Muscle layer of duodenum (tissue), 2 donors: Measurements from ENCODE around the gene PDE11A.

Experiments used
- H3K27ac ChIP-seq: one replicate; pipeline ENCODE4 v1.7.0; 2013; ENCODE audit warnings: mild to moderate bottlenecking, low read length
- H3K27me3 ChIP-seq: one replicate; pipeline ENCODE4 v1.7.0; 2013; ENCODE audit warnings: low read depth, mild to moderate bottlenecking, control low read depth, low read length
- H3K36me3 ChIP-seq, 2 donors: one replicate each; pipeline ENCODE4 v1.7.0; 2013; ENCODE audit warnings: low read length in 2 of 2, control low read depth in 1 of 2, mild to moderate bottlenecking in 1 of 2; ENCODE audit not compliant: insufficient read depth in 2 of 2, control insufficient read depth in 1 of 2
- H3K4me1 ChIP-seq, 2 donors: one replicate each; pipeline ENCODE4 v1.7.0; 2013; ENCODE audit warnings: low read length in 2 of 2, mild to moderate bottlenecking in 2 of 2, control low read depth in 1 of 2, moderate library complexity in 1 of 2; ENCODE audit not compliant: insufficient read depth in 2 of 2, control insufficient read depth in 1 of 2
- H3K4me3 ChIP-seq, 2 donors: one replicate each; pipeline ENCODE4 v1.7.0; 2013; ENCODE audit warnings: low read length in 2 of 2, low read depth in 1 of 2, mild to moderate bottlenecking in 1 of 2
- H3K9me3 ChIP-seq, 2 donors: one replicate each; pipeline ENCODE4 v1.7.0; 2013; ENCODE audit warnings: low read length in 2 of 2, control low read depth in 1 of 2, mild to moderate bottlenecking in 1 of 2; ENCODE audit not compliant: control insufficient read depth in 1 of 2
- donor health status: healthy.

The PDE11A gene

GRCh38 chr2:177914247-177914646, 158.3 kb downstream of the PDE11A start:
- Histone ChIP-seq H3K36me3 (no peaks in the 10 kb centered on the region), H3K4me3 (no peak overlapping the region), H3K9me3 (no peaks in the 10 kb centered on the region), H3K4me1 (no peaks in the 10 kb centered on the region), H3K27ac (no peak overlapping the region), H3K27me3 (no peaks in the 10 kb centered on the region)

DNA sequence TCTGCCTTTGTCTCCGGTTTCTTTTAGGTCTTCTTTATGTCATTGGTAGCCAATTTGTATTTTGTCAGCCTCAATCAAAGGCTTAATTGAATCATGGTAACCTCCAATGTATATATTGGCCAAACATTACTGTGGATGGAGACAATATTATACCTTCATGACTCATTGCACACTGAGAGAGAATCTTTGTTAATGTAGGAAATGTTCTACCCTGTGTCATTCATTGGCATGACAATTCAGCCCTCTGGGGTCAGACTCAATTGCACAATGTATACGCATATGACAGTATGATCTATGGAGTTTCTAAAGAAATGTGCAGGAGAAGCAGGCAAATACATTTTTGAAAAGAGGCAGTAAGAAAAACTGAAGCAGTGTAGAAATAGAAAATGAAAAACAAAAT, 162.6 kb downstream of the PDE11A start:
- no peak overlapping the region for H3K27ac ChIP-seq
- no peak overlapping the region for H3K4me3 ChIP-seq
- H3K9me3 ChIP-seq = no peaks in the 10 kb centered on the region
- no peaks in the 10 kb centered on the region for H3K36me3 ChIP-seq
- no peaks in the 10 kb centered on the region for H3K27me3 ChIP-seq
- H3K4me1 ChIP-seq = no peaks in the 10 kb centered on the region

DNA sequence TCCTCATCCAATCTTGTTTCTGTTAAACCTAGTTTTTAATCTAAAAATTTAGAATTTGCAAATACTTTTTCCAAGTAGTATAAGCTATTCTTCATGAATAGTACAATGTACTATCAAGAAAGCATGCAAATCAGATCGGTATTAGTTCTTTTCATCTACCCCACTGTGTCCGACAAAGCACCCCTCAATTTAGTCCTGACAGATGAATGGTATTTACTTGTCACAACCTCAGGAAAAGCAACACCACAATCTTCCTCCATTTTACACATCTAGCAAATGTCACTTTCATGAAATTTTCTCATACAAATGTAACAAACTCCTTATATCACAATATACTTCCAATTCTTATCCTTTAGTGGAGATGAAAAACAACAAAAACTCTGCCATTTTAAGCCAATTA, 163.8 kb downstream of the PDE11A start:
- no peaks in the 10 kb centered on the region for H3K9me3 ChIP-seq
- no peaks in the 10 kb centered on the region for H3K27me3 ChIP-seq
- no peaks in the 10 kb centered on the region for H3K4me1 ChIP-seq
- no peak overlapping the region for H3K4me3 ChIP-seq
- no peak overlapping the region for H3K27ac ChIP-seq
- no peaks in the 10 kb centered on the region for H3K36me3 ChIP-seq

GRCh38 chr2:177908182-177908581, 164.4 kb downstream of the PDE11A start:
- Histone ChIP-seq H3K36me3 (no peaks in the 10 kb centered on the region), H3K27me3 (no peaks in the 10 kb centered on the region), H3K4me3 (no peak overlapping the region), H3K4me1 (no peaks in the 10 kb centered on the region), H3K9me3 (no peaks in the 10 kb centered on the region), H3K27ac (no peak overlapping the region)

DNA sequence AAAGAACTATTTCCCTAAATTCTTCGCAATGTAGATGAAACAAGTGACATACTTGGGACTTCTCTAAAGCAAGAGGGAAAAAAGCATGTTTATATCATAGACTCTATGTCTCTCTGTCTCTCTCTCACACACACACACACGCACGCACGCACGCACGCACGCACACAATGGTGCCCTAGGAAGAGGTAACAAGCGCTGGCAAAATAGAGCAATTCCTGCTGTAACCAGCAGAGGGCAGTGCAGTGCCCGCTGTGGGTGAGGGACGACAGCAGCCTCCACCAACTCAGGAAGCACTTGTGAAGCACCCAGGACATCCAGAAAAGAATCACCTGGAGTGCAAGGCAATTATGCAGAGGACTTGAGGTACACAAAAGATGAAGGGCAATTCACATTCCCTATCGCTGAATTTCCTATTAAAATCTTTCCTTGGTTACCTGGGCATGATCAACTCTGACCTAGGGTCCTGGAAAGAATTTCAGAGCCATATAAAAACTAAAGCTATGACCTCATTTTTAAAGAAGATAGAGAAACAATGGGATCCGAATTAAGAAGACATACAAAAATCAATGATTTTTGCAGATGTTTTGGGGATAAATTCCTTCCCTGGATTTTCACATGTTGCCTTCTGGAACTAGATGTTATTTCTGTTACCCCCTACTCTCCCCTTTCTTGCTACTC, 166.4 kb downstream of the PDE11A start:
- H3K9me3 ChIP-seq = no peaks in the 10 kb centered on the region
- no peak overlapping the region for H3K27ac ChIP-seq
- no peak overlapping the region for H3K4me3 ChIP-seq
- H3K27me3 ChIP-seq = no peaks in the 10 kb centered on the region
- H3K4me1 ChIP-seq = no peaks in the 10 kb centered on the region
- no peaks in the 10 kb centered on the region for H3K36me3 ChIP-seq

- H3K9me3 ChIP-seq = no peaks in the 10 kb centered on the region
- H3K4me3 ChIP-seq = no peak overlapping the region
- no peaks in the 10 kb centered on the region for H3K4me1 ChIP-seq
- H3K36me3 ChIP-seq = no peaks in the 10 kb centered on the region
- no peak overlapping the region for H3K27ac ChIP-seq
- H3K27me3 ChIP-seq = no peaks in the 10 kb centered on the region
Observed at GRCh38 chr2:177905640-177906039, 166.9 kb downstream of the PDE11A start.

DNA sequence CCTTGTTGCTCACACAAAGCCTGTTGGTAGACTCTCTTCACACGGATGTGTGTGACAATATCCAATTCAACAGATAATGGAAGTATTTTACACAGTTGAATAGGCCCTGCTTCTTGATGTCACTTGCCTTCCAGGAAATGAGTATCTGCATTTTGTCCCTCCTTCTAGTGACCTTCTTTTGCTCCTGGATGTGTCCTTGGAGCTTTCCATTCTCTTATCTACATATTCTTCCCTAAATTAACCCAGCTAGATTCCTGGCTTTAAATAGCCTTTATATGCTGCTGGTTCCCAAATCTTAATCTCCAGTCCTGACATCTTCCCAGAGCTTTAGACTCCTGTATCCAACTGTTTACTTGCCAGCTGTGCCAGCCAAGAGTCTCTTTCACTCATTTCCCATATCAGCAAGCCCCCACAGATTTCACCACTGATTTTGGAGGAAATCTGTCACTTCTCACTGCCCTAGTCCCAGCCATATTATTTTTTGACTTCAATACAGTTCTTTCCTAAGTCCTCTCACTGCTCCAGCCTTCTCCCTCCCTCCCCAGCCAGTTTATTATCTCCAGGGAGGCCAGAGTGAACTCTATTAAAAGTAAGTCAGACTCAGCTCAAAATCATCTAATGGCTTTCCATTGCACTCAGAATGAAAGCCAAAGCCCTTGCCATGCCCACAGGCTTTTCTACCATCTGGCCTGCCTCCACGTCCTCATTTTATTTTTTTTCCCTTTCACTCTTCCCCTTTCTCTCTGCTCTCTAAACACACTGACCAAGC, 170.0 kb downstream of the PDE11A start:
- Histone ChIP-seq H3K4me3 (no peak overlapping the region), H3K27ac (no peak overlapping the region), H3K27me3 (no peaks in the 10 kb centered on the region), H3K36me3 (no peaks in the 10 kb centered on the region), H3K4me1 (no peaks in the 10 kb centered on the region), H3K9me3 (no peaks in the 10 kb centered on the region)

GRCh38 chr2:177900082-177900481, 172.5 kb downstream of the PDE11A start:
- no peak overlapping the region for H3K27ac ChIP-seq
- no peaks in the 10 kb centered on the region for H3K36me3 ChIP-seq
- no peak overlapping the region for H3K4me3 ChIP-seq
- H3K27me3 ChIP-seq = no peaks in the 10 kb centered on the region
- no peaks in the 10 kb centered on the region for H3K4me1 ChIP-seq
- H3K9me3 ChIP-seq = no peaks in the 10 kb centered on the region

- Histone ChIP-seq H3K27me3 (no peaks in the 10 kb centered on the region), H3K36me3 (no peaks in the 10 kb centered on the region), H3K9me3 (no peaks in the 10 kb centered on the region), H3K4me1 (no peaks in the 10 kb centered on the region), H3K4me3 (no peak overlapping the region), H3K27ac (no peak overlapping the region)
Observed at GRCh38 chr2:177897278-177897677, 175.3 kb downstream of the PDE11A start.

DNA sequence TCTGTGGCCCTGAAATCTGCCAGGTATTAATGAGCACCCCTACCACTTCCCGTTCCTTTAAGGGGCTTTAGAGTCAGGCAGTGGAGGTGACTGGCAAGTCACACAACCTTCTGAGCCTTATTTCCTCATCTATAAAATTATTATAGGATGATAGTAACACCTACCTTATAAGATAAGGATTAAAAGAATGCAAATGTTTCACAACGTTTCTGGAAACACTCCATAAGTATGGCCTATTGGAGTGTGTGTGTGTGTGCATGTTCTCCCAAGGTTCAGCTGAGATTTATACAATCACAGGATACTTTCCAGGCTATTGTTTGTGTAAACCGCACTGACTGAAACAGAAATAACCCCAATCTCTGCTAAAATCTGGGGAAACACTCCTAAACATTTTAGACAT, 176.0 kb downstream of the PDE11A start:
- no peak overlapping the region for H3K4me3 ChIP-seq

DNA sequence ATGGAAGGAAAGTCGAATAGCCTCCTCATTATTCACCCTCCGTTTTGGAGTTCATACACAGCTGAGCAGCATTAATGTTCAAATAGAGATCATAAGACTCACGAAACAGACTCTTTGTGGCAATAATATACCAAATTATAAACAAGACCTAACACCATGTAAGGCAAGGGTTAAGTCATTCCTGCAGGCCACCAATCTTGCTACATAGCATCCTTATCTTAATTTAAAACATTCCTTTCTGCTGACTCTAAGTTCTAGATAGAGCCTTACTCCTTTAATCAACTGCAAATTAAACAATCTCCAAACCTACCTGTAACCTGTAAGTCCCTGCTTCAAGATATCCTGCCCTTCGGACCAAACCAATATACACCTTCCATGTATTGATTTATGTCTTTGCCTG, 178.0 kb downstream of the PDE11A start:
- Histone ChIP-seq H3K4me1 (no peaks in the 10 kb centered on the region), H3K27ac (no peak overlapping the region), H3K27me3 (no peaks in the 10 kb centered on the region), H3K36me3 (no peaks in the 10 kb centered on the region), H3K4me3 (no peak overlapping the region), H3K9me3 (no peaks in the 10 kb centered on the region)

More for the DNA sequence above, 176.0 kb downstream of the PDE11A start:
- H3K36me3 ChIP-seq = no peaks in the 10 kb centered on the region
- no peaks in the 10 kb centered on the region for H3K27me3 ChIP-seq
- no peak overlapping the region for H3K27ac ChIP-seq
- no peaks in the 10 kb centered on the region for H3K4me1 ChIP-seq
- no peaks in the 10 kb centered on the region for H3K9me3 ChIP-seq

DNA sequence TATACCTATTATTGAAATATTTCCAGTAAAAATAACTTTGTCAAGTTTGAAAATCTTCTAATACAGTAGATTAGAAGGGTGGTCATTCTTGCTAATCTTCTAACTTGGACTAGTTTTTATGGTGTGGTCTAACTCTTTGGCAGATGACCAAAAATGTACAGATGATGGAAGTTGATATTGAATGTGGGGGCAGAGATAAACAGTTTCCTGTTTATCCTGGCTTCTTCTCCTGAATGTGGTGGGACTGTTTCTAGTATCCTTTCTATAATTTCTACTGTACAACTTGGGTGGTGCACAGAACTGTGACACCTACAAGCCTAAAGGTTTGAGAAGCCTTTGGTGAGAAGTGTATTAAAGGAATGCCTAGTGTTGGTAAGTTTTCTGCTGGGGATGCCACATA, 178.7 kb downstream of the PDE11A start:
- no peaks in the 10 kb centered on the region for H3K4me1 ChIP-seq
- H3K27ac ChIP-seq = no peak overlapping the region
- no peaks in the 10 kb centered on the region for H3K27me3 ChIP-seq
- no peak overlapping the region for H3K4me3 ChIP-seq
- H3K9me3 ChIP-seq = no peaks in the 10 kb centered on the region
- H3K36me3 ChIP-seq = no peaks in the 10 kb centered on the region
